ENCODE data around the gene SLC5A10.
"Not testable (repeated sequence)": the region's sequence is repeated elsewhere in the genome, so short reads cannot be mapped to it uniquely, and the experiment has no call there.

The SLC5A10 gene

DNA sequence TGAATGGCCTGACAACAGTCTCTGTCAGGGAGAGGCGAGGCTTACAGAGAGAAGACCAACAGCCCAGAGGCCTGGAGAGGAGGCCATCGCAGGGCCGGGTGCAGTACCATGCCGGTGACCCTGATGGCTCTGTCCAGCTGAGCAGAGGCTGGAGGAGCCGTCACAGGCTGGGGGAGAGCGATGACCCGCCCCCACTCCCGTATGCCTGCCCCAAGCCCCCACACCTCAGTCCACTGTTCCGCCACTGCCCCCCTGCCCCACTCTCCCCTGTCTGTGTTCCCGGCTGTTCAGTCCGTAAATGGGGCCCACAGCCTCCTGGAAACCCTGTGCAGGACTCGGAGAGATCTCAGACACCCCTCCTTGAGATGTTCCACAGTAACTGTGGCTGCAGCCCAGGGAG is 65.4 kb downstream of the SLC5A10 start:
- no peak for DNase-seq (ENCODE audit: low read depth in 1 of 2, low spot score in 1 of 2)

DNA sequence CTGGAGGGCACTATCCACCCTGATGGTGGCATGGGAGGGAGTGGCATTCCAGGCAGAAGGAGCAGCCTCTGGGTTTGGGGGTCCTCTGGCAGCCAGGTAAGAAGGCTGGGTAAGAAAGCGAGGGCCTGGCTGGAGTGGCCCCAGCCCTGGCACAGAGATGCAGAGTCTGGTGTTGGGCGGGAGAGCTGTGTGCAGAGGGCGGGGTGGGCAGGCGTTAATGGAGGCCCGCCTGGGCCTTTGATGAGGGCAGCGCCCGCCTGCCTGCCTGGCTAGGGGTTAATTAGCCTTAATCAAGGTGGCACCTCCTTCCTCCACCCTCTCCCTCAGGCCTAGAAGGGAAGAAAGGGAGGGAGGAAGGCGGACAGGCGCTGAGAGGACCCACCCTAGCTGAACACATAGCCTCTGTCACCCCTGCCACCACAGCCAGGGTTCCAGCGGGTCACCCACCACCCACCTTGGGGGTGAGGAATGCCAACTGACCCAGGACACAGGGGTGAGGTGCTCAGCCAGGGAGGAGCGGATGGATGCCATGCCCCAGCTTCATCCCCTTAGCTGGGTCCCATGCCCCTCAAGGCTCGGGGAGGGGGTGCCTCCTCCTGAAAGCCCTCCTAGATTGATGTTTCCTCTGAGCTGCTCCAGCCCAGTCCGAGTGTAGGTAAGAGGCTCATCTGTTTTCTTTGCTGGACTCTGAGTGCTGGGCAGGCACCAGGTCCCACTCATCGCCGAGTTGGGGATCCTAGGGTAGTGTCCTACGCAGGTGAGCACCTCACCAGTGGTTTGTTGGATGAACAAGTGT is 66.0 kb downstream of the SLC5A10 start:
- DNase-seq (ENCODE audit: low read depth in 1 of 2, low spot score in 1 of 2) = no peak

DNA sequence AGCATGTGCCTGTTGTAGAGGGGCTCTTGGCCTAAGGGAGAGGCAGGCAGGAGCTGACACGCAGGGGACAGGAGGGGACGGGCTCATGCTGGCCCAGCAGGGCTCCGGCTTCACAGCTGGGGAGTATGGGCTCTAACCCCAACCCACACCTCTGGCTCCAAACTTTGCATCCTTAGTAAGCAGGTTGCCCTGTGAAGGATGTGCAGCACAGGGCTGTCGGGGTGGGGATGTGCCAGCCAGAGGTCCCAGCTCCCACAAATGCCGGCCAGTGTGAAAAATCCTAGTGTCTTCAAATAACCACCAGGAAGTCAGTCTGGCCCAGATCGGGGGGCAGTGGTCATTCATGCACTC is 66.6 kb downstream of the SLC5A10 start:
- DNase-seq (ENCODE audit: low read depth in 1 of 2, low spot score in 1 of 2) = no peak

DNA sequence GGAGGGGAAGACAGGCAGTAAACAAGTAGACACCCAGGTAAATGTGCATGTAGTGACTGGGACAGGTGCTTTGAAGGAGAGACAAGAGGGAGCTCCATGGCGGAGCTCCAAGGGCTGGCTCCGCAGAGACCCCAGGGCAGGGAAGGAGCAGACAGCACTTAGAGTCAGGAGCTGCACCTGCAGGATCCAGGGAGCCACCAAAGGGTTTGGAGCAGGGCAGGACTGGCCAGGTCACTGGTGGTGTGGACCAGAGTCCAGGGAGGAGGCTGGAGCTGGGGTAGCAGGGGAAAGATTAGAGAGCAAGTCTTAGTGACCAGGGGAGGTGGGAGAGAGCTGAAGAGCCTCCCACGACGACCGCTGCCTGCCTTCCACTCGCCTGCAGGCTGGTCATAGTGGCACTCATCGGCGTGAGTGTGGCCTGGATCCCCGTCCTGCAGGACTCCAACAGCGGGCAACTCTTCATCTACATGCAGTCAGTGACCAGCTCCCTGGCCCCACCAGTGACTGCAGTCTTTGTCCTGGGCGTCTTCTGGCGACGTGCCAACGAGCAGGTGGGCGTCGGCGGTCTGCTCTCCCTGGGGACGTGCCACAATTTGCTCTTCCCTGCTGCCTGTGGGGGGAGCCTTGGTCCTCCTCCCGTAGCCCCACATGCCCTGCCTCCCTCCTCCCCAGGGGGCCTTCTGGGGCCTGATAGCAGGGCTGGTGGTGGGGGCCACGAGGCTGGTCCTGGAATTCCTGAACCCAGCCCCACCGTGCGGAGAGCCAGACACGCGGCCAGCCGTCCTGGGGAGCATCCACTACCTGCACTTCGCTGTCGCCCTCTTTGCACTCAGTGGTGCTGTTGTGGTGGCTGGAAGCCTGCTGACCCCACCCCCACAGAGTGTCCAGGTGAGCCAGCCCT is 67.3 kb downstream of the SLC5A10 start:
- no peak for DNase-seq (ENCODE audit: low read depth in 1 of 2, low spot score in 1 of 2)

DNA sequence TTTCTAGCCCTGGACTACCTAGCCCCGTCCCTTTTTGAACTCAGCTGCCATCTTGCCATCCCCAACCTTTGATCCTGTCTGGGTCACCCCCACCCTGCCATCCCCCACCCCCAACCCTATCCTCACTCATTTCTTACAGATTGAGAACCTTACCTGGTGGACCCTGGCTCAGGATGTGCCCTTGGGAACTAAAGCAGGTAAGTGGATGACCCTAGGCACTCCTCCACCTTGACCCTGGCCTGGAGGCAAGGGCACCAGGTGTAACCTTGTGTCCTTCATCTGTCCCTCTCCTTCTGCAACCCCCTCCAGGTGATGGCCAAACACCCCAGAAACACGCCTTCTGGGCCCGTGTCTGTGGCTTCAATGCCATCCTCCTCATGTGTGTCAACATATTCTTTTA is 68.1 kb downstream of the SLC5A10 start:
- DNase-seq (ENCODE audit: low read depth in 1 of 2, low spot score in 1 of 2) = no peak

DNA sequence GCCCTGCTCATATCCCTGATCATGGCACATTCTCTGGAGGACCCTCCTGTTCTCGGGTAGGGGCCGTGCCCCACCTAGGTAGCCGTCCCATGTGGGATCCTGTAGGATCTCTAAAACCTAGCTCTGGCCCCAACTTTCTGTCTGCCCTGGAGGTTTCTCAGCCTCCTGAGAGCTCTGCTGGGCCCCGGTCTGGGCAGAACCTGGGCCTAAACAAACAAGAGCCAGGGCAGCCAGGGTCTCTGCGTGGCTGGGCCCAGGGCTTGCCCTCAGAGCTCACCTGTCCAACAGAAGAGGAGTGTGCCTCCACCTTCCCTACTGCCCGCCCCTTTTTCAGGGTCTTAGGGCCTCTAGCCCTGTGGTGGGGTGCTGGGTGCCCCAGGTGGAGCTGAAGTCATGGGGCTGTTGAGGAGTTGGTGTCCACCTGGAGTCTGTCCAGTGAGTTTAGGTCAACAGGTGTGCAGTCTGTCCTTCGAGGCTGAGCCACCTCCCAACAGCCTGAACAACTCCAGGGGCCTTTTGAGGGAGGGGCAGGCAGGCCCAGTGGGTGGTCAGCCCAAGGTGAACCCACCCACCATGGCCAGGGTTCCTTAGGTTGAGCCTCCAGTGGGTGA is 69.2 kb downstream of the SLC5A10 start:
- not testable (repeated sequence) for DNase-seq (ENCODE audit: low read depth in 1 of 2, low spot score in 1 of 2)

DNA sequence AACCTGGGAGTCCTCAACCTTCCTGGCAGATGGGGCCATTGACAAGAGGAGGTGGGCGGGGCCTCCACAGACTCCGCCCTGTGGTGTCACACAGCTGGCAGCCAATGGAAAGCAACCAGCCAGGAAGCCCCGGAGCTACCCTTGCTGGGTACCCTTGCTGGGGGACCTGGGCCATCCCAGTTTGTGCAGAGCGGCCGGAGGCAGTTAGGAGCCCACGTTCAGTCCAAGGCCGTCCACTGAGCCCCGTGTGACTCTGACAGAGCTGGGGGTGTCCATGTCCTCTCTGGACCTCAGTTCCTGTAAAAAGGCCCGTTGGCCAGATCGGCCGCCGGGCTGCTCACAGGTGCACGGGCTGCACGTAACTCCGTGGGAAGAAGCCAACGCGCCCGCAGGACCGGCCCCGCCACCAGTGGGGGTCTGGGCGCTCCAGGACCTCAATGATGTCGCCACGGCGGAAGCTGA is 69.7 kb downstream of the SLC5A10 start:
- DNase-seq (ENCODE audit: low read depth in 1 of 2, low spot score in 1 of 2) = peak in 1 of 2 donors; percentile 28

DNA sequence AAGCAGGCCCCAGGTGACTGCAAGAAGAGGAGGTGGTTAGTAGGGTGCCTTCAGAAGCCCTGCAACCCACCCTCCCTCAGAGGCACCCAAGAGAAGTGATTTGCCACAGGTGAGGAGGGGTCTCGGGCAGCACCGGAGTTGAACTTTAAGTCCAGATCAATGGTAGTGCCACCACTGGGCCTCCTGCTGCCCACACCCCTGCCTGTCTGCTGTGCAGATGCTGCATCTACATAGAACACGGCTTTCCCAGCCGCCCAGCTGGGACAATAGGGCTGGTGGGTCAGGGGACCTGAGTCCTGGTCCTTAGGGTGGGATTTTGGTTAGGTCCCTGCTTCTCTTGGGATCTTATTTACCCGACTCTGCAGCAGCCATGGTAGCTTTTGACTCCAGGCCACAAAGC is 70.2 kb downstream of the SLC5A10 start:
- no peak for DNase-seq (ENCODE audit: low read depth in 1 of 2, low spot score in 1 of 2)

DNA sequence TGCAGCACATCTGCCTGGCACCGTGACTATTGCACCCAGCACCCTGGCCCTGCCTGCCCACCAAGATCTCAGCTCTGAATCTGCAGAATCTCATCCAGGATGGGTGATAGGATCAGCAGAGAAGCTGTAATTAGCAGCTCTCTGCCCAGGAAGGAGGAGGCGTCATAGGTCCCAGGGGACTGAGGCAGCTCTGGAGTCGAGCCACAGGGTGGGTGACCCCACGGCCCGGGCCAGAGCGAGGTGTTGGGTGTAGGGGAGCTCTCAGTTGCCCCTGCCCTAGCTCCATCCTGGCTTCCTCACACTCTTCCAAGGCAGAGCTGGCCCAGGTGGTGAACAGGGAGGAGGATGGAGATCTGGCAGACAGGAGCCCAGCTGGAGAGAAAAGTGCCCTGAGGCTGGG is 70.8 kb downstream of the SLC5A10 start:
- DNase-seq (ENCODE audit: low read depth in 1 of 2, low spot score in 1 of 2) = no peak

DNA sequence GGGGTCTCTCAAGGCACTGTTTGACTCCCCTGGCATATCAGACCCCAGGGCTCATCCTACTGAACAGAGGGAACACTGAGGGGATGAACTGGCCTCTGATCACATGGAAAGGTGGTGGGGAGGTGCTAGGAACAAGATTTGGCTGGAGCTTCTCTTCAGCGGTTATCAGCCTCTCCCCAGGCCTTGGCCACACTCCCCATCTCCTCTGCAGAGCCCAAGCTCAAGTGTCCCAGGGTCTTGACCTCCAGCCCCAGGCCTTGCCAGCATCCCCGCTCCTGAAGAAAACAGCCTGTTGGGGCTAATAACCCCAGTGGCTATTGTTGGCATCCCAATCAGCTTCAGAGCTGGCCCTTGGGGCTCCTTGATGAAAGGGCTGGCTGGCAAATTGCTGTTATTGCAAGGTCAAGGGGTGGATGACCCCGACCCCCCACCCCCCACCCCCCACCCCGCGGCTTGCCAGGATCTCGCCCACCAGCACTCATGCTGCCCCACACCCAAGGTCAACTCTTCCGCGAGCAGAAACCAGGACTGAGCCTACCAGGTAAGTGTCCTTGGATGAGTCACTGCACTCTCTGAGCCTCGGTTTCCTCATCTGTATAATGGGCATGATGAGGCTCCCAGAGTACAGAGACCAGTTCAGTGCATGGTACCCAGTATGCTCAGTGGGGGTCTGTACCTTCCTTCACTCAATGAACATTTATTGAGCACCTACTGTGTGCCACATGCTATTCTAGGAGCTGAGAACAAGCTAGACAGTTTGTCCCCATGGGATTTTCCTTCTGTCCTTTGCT is 71.4 kb downstream of the SLC5A10 start:
- no peak for DNase-seq (ENCODE audit: low read depth in 1 of 2, low spot score in 1 of 2)

DNA sequence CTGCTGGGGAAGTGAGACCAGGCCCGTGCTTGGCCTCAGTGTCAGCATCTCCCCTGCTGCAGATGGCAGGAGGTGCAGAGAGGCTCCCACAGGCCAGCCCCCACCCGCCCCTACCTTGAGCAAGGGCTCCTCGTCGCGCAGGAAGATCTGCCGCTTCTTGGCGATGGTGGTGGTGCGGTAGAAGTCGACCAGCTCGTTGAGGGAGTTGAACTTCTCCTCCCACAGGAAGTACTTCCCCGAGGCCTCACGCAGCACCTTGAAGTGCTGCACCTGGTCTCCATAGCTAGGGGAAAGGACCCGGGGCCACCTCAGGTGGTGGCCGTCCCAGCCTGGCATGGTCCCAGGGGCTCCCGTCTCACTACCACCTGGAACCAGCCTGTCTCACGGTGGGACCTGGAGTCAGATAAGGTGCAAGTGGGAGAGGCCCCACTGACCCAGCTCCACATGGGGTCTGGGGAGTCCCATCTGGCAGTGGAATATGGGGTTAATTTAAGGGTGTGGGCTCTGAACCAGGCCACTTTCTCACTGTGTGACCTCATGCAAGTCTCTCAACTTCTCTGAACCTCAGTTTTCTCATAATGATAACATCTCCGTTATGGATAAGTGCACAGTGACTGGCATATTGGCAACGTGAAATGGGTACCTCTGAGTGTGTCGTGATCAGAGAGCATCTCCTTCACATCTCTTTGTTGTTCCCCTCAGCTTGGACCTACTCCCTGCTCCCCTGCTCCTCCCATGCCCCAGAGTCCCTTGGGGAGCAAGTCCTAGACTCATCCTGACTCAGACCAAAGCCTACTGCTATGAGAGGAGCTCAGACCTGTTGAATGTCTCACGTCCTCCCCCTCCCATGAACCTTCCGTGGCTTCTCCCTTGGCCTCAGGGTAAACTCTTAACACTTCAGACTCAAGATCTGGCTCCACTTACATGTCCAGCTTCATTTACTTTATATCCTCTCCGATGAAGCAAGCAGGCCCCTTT is 72.4 kb downstream of the SLC5A10 start:
- DNase-seq (ENCODE audit: low read depth in 1 of 2, low spot score in 1 of 2) = no peak

DNA sequence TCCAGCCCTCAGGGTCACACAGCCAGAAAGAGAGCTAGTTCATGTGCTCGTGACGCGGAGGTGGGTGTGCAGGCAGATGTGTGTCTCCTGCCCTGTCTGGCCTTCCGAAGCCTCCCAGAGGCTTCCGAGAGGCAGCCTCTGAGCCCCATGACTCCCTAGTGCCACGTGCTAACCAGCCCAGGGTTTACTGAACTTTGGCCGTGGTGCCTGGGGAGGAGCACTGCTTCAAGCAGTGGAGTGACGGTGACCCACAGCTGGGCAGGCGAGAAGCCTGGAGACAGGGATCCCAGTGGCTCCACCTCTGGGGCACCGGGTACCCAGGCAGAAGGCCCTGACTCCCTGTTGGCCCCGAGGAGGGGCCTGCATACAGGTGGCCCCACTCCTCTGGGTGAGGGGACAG is 76.7 kb downstream of the SLC5A10 start:
- not testable (repeated sequence) for DNase-seq (ENCODE audit: low read depth in 1 of 2, low spot score in 1 of 2)

DNA sequence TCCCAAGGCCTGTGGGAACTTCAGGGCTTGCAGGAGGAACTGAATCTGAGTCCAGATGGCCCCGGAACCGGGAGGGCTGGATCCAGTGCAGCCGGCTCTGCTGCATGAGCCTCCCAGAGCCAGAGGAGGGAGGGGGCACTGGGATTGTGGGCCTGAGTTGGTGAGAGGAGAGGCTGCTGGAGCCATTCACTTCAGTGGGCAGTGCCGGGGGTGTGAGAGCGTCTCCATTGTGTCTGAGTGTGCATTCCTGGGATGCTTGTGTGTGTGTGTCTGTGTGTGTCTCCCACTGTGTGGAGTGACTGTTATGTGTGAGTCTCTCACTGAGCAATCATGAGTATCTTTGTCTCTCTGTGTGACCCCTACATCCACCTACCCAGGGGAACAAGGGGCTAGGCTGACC is 77.8 kb downstream of the SLC5A10 start:
- not testable (repeated sequence) for DNase-seq (ENCODE audit: low read depth in 1 of 2, low spot score in 1 of 2)

DNA sequence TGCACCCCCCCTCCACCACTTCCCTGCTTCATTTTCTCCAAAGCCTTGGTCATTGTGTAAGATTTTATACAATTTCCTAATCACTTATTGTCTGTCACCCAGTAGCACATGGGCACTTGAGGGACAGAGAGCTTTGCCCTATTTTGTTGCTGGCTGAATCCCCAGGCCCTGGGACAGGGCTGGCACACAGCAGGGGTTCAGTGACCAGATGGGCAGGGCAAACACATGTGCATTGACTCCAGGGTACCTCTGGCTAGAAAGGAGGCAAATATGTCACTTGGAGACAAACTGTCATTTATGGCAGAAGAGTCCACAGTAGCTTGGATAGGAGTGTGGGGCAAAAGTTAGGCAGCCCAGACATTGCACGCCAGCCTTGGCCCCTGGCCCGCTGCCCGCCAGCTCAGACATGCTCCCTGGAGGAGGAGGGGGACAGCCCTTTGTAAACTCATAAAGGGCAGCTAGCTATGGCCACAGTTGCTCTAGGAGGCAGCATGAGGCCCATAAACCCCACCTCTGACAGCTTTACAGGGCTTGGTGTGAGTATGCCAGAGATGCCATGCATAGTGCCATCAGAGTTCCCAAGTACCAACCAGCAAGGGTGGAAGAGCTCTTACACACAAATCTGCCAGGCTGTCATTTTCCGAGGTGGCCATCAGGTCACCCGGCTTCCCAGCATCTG is 78.9 kb downstream of the SLC5A10 start:
- not testable (repeated sequence) for DNase-seq (ENCODE audit: low read depth in 1 of 2, low spot score in 1 of 2)

DNA sequence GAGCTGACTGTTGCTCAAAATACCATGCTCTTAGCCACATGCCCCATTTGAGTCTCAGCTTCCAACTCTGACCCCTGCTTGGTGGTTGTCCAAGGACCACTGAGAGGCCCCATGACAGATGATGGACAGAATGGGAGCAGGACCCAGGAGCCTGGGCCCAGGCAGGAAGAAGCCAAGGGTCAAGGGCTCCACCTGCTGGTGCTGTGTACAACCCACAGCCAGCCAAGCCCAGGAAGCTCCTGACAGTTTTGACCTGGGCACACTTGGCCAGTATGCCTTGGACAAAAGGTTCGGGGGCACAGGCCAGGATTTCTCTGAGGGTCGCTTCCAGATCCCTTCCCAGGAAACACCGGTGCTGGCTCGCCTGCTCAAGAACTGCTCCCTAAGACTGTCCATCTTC is 79.8 kb downstream of the SLC5A10 start:
- DNase-seq (ENCODE audit: low read depth in 1 of 2, low spot score in 1 of 2) = peak in 1 of 2 donors; percentile 31

DNA sequence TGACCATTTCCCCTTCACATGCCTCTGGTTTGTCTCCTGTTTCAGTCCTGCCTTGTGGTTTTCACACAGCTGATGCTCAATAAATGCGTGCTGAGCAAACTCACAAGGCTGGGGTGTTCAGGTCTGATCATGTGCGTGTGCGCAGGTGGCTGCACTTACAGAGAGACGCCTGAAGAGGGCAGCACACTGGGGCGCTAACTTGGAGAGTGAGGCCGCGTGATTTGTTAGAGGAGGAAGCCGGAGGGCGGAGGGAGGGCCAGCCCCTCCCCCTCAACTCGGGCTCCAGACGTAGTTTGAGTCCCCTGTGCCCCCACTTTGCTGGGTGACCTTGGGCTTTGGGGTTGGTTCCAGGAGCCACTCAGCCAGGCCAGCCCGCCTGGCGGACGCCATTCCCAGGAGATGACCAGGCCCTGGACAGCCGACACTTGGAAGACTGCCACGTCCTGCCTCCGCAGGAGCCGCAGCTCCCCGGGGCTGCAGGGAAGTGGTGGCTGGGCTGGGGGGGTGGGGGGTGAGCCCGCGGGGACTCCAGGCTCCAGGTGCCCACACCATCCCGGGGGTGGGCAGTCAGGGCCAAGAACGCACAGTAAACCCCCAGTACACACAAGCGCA is 80.5 kb downstream of the SLC5A10 start:
- DNase-seq (ENCODE audit: low read depth in 1 of 2, low spot score in 1 of 2) = not testable (repeated sequence)

DNA sequence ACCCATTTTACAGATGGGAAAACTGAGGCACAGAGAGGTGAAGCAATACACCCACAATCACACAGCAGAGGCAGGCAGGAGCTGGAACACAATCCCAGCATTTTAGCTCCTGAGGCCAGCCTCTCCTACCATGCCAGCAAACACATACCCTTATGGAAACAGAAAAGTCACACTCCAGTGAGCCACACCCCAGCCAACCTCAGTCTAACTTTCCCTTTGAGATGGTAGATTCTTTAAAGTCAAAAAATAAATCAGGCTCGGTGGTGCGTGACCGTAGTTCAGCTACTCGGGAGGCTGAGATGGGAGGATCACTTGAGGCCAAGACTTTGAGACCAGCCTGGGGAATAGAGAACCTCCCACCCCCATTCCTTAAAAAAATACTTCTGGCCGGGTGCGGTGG is 84.2 kb downstream of the SLC5A10 start:
- not testable (repeated sequence) for DNase-seq (ENCODE audit: low read depth in 1 of 2, low spot score in 1 of 2)

DNA sequence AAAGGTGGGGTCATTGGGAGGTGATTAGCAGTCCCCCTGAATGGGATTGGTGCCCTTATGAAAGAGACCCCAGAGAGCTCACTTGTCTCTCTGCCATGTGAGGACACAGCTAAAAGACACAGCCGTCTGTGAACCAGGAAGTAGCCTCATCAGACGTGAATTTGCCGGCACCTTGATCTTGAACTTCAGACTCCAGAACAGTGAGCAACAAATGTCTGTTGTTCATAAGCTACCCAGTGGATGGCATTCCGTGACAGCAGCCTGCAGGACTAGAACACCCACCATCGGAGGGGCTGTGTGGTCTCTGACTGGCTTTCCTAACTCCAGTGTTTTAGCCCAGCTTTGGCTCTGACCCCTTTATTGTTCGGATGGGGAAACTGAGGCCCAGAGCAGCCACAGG is 85.6 kb downstream of the SLC5A10 start:
- not testable (repeated sequence) for DNase-seq (ENCODE audit: low read depth in 1 of 2, low spot score in 1 of 2)

DNA sequence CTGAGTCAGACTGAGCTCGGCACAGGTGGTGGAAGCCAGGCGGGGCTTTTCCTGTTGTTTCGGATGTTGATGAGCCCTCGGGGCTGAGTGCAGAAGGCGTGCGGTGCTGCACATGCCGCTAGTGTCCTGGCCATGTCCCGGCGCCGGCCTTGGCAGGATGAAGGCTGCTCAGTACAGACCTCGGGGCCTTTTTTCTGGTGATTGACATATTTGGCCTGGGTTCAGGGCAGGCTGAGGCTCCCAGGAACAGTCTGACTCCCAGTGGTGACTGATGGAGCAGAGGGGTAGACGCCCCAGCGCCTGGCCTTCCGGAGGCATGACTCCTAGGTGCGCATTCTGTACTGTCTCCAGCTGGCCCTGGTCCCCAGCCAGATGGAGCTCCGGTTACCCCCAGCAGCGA is 86.0 kb downstream of the SLC5A10 start:
- DNase-seq (ENCODE audit: low read depth in 1 of 2, low spot score in 1 of 2) = not testable (repeated sequence)

Measured in stimulated activated CD4-positive, alpha-beta T cell treated with anti-CD3 and anti-CD28 coated beads, Interleukin-15, amount 100 ng/mL, for 1 hour (primary cell).